Epithelial cell of prostate (primary cell): Measurements from ENCODE around the gene PHF11.
A peak's percentile ranks its signal among the peaks of the same experiment; 100 is the strongest.
"Not testable (repeated sequence)": the region's sequence is repeated elsewhere in the genome, so short reads cannot be mapped to it uniquely, and the experiment has no call there.

ENCODE experiments used
- DNase-seq: peaks from one replicate; pipeline ENCODE4 v3.0.0-alpha.2; 2011; ENCODE audit warnings: low read depth, low spot score
- H3K27ac ChIP-seq: fragments of 450-650 bp; 2 replicates; pipeline ENCODE4 v1.5.1; 2017; ENCODE audit warnings: mild to moderate bottlenecking

Gene PHF11

DNA sequence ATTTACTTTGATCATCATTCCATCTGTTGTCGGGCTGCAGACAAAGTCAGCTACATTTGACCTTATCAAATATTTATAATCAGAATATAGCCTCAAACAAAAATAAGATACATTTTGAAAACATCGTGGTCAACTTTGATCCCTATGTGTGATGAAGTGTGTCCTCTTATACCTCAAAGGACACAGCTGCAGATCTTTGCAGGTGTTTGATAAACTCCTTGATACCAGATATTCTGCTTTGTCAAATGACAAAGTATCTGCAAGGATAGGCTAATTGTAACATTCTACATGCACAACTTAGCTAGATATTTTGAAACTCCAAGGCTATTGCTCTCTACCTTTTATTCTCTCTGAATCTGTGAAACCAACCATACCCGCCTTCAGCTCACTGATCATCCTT is 44.0 kb downstream of the PHF11 start:
- DNase-seq = no peak
- no peak overlapping the region for H3K27ac ChIP-seq

DNA sequence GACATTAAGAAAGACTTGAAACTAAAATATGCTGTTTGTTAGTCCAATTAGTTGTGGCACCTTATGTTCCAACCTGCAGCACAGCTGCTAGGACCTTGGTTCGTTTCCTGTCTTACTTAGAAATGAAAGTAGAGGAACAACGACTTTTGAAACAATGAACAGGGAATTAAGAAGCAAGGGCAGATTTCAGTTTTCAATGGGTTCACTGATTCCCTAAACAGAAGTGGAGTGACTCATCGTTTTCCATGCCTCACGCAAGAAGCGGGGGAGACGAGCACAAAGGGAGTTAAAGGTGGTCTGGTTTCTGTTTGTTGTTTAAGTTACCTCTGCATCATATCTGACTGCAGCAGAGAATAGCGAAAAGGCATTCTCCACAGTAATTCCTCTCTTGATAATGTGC is 44.8 kb downstream of the PHF11 start:
- DNase-seq = no peak
- H3K27ac ChIP-seq = no peak overlapping the region

DNA sequence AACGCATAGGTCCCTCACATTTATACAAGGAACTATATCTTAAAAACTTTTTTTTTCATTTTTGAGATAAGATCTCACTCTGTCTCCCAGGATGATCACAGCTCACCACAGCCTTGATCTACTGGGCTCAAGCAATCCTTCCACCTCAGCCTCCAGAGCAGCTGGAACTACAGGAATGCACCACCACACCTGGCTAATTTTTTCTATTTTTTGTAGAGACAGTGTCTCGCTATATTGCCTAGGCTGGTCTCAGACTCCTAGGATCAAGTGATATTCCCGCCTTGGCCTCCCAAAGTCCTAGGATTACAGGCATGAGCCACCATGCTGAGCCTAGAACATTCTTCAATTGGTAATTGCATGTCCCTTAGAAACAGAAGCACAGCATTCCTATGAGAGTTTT is 47.9 kb downstream of the PHF11 start:
- no peak for DNase-seq
- H3K27ac ChIP-seq = no peak overlapping the region

DNA sequence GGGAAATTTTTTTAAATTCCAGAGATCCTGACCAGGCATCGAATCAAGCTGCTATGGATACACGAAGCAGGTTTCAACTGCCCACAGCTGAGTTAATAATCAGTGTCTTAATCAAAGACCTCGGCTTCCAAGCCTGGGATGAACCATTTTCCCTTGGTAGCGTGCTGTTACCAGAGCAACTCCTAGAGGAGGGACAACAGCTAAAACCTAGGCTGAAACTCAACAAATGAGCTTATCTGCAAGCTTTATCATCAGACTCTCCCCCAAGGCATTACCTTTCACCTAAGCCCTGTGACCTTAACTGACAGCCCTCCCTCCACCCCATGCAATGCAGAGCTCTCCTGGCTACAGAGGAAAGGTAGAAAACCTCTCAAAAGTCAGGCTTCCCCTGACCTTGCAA is 49.9 kb downstream of the PHF11 start:
- no peak overlapping the region for H3K27ac ChIP-seq
- no peak for DNase-seq

DNA sequence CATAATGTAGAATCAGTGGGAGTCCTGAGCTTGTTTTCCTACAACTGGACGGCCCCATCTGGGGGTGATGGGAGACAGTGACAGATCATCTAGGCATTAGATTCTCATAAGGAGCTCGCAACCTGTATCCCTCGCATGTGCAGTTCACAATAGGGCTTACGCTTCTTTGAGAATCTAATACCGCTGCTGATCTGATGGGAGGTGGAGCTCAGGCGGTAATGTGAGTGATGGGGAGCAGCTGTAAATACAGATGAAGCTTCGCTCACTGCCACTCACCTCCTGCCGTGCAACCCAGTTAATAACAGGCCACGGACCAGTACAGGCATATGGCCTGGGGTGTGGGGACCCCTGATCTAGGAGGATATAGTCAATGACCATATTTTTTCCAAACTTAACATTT is 50.8 kb downstream of the PHF11 start:
- H3K27ac ChIP-seq = no peak overlapping the region

DNA sequence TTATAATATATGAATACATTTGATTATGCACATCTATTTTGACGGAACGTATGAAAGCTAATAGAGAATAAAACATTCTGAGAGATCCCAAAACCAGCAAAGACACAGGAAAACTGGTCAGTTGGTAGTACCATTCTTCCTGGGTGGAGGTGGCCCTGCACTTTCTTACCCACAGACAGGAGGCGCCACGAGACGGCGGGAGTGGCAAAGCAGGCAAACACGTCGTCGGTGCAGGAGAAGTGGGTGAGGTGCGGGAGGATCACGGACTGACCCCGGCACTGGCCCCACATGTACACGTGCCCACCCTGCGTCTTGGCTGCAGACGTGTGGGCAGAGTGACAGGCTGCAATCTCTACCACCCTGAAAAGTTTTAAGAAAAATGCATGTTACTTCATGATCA is 53.5 kb downstream of the PHF11 start:
- no peak overlapping the region for H3K27ac ChIP-seq
- no peak for DNase-seq

More for the DNA sequence above, 50.8 kb downstream of the PHF11 start:
- no peak for DNase-seq

DNA sequence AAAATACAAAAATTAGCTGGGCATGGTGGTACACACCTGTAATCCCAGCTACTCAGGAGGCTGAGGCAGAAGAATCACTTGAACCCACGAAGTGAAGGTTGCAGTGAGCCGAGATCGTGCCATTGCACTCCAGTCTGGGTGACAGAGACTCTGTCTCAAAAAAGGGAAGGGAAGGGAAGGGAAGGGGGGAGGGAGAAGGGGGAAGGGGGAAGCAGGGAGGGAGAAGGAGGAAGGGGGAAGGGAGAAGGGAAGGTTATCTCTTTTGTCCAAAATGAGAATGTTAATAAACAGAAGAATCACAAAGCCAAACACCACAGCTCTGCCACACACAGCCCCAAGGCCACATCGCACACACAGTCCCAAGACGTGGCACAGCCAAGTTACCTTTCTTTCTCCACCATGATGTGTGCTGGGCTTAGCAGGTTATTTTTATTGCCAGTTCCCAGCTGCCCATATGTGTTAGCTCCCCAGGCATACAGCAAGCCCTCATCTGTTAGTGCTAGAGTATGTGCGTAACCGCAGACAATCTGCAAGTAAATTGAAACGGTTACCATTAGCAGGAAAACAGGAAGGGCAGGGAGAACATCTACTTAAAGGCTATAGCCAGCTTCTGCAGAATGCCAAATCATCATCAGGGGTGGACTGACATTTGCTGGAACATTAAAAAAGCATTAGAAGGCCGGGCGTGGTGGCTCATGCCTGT is 55.3 kb downstream of the PHF11 start:
- DNase-seq = no peak
- H3K27ac ChIP-seq = no peak overlapping the region

DNA sequence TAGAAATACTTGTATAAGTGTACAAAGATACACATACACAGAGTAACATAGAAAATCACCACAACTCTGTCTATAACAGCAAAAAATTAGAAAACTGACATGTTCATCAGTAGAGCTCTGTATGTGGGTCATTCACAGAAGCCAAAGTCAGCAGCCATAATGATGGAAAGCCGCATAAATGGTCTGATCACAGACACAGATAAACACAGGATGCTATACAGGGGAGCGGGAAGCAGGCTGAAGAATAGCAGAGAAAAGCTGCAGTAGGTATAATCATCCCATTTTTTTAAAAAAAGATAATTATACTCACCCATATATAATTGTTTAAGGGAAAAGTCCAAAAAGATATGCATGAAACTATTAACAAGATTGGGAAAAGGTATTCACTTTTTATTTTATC is 58.1 kb downstream of the PHF11 start:
- no peak overlapping the region for H3K27ac ChIP-seq
- DNase-seq = no peak

DNA sequence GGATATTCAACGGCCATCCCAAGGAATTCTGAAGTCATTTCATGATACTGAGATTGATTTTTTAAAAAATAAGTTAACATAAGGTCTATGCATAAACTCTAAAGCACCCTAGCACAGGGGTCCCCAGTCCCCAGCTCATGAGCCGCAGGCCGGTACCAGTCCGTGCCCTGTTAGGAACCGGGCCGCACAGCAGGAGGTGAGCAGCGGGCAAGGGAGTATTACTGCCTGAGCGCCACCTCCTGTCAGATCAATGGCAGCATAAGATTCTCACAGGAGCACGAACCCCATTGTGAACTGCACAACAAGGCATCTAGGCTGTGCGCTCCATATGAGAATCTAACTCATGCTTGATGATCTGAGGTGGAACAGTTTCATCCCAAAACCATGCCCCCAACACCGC is 58.6 kb downstream of the PHF11 start:
- no peak overlapping the region for H3K27ac ChIP-seq
- no peak for DNase-seq

DNA sequence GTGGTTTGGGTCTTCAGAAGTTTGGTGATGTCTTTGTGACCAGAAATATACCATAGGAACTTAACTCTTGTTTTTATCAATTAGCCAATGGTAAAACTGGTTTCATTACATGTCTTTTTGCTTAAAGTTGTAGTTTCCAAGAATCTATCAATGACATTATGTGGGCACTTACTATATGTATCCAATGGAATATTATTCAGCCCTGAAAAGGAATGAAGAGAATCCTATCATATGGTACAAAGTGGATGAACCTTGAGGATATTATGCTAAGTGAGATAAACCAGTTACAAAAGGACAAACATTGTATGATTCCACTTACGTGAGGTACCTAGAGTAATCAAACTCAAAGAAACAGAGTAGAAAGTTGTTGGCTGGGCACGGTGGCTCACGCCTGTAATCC is 63.3 kb downstream of the PHF11 start:
- no peak for DNase-seq
- H3K27ac ChIP-seq = no peak overlapping the region

DNA sequence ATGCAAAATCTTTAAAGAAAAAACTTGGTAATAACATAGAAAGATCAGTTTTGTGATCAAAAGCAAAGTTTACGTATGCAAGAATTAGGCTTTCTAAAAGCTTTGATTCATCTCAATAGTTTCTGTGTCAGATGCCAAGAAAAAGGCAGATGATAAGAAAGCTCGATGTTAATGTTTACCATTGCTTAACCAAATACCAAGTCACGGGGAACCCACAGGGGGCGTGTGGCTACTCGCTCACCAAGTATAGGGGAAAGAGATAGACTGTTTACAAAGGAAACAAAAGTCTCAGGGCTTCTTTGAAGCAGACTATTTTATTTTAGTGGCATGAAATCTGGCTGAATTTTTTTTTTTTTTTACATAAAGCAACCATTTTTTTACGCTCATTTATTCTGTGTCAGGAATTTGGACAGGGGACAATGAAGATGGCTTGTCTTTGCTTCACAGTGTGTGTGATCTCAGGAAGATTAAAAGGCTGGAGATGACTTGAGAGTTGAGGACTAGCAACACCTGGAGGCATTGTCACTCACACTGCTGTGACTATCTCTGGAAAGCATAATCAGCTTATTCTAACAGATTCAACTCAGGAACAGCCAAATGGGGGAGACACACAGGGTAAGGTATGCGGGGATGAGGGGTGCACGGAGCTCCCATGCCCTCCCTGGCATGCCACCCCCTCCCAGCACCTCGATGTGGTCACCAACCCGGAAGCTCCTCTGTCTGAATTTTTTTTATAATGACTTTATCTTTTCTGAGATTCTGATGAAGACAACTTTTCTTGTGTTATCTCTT is 64.7 kb downstream of the PHF11 start:
- peak; percentile 33 for DNase-seq
- no peak overlapping the region for H3K27ac ChIP-seq

DNA sequence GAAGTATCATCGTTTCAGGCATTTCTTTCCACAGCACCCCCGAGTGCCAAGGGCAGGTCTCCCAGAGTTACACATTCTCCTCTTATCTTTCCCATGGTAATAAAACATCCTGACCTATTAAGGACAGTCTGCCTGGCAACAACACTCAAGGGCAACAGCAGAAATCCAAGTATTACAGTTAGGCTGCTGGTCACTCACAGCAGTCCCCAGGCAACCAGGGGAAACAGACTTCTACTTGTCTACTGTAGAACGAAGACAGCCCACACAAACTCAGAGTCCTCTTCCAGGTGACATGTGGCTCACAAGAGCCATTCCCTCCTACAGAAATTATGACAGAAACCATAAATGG is 65.3 kb downstream of the PHF11 start:
- no peak for DNase-seq

DNA sequence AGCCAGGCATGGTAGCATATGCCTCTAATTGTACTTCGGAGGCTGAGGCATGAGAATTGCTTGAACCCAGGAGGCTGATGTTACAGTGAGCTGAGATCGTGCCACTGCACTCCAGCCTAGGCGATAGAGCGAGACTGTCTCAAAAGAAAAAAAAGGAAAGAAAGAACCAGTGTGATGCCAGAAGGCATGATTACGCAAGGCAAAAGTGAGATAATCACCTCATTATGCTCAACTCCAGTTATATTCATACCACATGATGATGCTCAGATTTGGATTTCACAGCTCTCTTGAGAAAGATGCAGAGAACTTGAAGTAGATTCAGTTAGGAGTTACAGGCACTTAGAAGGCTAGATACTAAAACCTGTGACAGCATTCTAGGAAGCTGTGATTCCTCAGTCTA is 67.8 kb downstream of the PHF11 start:
- no peak overlapping the region for H3K27ac ChIP-seq
- DNase-seq = no peak

More for the DNA sequence above, 65.3 kb downstream of the PHF11 start:
- no peak overlapping the region for H3K27ac ChIP-seq

DNA sequence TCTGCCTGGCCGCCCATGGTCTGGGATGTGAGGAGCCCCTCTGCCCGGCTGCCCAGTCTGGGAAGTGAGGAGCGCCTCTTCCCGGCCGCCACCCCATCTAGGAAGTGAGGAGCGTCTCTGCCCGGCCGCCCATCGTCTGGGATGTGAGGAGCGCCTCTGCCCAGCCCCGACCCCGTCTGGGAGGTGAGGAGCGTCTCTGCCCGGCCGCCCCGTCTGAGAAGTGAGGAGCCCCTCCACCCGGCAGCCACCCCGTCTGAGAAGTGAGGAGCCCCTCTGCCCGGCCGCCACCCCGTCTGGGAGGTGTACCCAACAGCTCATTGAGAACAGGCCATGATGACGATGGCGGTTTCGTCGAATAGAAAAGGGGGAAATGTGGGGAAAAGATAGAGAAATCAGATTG is 69.7 kb downstream of the PHF11 start:
- not testable (repeated sequence) for H3K27ac ChIP-seq

DNA sequence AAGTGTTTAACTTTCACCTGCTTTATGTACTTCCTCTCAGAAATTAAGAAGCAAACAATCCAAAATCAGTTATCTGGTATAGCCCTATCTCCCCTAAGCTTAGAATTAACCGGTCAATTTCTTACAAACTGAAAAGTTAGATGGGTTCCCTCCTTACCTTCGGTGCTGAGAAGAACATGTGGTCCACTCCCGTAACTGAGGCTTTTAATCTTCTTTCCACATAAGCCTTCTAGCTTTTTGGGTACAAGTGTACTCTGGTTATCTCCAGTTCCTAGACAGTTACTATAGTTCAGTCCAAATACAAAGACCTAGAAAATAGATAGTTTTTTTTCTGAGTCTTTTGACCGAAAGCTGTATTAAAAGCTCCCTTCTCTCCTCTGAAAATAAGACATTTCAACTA is 70.7 kb downstream of the PHF11 start:
- H3K27ac ChIP-seq = no peak overlapping the region
- no peak for DNase-seq

More for the DNA sequence above, 69.7 kb downstream of the PHF11 start:
- not testable (repeated sequence) for DNase-seq

DNA sequence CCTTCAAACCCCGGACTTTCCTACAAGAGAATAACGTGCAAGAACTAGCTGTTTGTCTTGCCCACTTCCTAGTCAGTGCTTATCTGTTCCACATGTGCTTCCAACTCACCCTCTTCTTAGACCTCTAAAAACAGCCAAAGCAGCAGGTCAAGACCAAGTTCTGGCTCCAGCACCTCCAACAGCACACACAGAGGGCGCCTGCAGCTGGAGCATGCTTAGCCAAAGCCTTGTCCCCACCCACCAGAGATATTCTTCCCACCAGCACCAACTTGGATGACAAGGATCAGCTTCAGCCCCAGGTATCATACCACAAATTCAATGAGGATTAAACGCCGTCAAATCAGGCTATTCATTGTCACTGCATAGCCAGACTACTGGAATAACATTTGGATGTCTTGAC is 71.7 kb downstream of the PHF11 start:
- no peak overlapping the region for H3K27ac ChIP-seq
- DNase-seq = no peak

DNA sequence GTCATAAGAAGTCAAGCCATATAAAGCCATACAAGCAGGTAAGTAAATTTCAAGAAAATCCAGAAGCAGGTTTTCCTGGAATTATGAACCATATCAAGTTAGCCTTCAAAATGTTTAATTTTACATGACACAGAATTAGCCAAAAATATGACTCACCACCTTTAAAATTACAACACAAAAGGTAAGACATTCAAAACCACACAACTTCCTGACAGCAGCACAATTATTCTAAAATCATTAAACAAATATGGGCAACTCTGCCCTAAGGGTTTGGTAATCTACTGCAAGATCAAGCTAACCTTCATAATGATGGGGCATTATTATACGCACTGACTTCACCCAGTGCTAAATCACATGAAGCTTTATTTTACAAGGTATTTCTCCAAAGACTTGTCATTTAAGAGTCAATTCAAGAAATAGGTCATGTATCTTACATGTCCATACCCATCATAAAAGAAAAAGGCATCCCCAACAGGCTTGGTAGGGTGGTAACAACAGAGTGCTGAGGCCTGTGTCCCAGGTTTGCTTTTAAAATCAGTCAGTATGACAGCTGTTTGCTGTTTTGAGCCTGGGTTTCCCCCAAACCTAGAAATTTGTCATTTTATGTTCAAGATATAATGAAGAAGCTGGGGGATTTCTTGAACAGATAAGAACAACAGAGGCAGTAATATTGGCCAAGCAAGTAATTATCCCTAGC is 74.4 kb downstream of the PHF11 start:
- peak; percentile 67 for DNase-seq
- peak overlapping the region; percentile 56 for H3K27ac ChIP-seq

DNA sequence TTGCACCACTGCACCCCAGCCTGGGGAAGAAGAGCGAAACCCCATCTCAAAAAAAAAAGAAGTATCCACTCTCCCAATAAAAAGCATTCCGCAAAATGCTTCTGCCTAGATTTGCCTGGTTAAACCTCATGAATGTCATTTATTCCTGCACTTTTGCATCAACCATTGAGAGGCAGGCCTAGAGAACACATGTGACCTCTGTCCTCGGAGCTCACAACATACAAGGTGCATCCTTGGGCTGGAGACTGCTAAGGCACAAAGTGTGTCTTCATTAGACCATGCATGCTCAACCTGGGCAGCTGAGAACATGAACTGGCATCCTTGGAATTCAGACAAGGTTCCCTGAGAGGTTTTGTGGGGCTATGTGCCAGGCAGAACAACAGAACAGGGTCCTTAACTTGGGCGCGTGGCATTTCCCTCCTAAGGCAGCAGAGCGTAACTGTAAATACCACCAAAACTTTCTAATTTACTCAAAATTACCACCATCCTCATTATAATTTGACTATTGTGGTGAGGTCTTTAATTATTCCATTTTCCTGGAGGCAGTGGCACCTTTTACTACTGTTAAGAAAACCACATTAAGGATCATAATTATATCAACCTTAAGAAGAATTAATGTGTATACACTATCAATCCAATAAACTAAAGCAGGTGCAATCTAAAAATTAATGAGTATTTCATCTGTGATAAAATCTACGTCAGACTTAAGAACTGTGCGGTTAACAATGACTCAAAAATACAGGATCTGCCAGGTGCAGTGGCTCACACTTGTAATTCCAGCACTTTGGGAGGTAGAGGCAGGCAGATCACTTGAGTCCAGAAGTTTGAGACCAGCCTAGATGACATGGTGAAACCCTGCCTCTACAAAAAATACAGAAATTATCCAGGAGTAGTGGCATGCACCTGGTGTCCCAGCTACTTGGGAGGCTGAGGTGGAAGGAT is 75.8 kb downstream of the PHF11 start:
- no peak for DNase-seq
- no peak overlapping the region for H3K27ac ChIP-seq
